Endothelial cell of umbilical vein (primary cell): Measurements from ENCODE around the gene SPEF2. TPM values are rescaled to one million over a fixed set of nuclear protein-coding genes. Genes with fewer than 3 reads are reported as not detected.

Source experiments
- BruUV-seq: library from RNA; stranded (reverse); fragments of 400-500 nt; replicated peaks from 2 replicates; lab custom pipeline; 2021; lab: Mats Ljungman, UMichigan
- CTCF ChIA-PET: fragments of 300-600, 350-600 bp; sonication (Branson Sonifier 250); formaldehyde crosslinking; loops from one replicate; lab custom pipeline; 2021; ENCODE audit warnings: antibody characterized with exemption, inconsistent platforms; lab: Charles Lee
- POLR2A ChIA-PET: fragments of 300-600, 350-600 bp; sonication (Branson Sonifier 250); formaldehyde crosslinking; loops from one replicate; lab custom pipeline; 2021; ENCODE audit warnings: antibody characterized with exemption, inconsistent platforms; lab: Charles Lee
- DNase-seq: peaks from one replicate; pipeline ENCODE4 v3.0.0-alpha.2; 2011; ENCODE audit warnings: low read depth, low spot score
- FAIRE-seq: peaks from 2 replicates; lab custom pipeline; 2011; peaks lifted over from hg19 to GRCh38; lab: Jason Lieb, UNC
- H2AFZ ChIP-seq: 2 replicates; pipeline ENCODE4 v1.6.0; 2012; ENCODE audit warnings: low read depth, low read length, control low read depth, inconsistent platforms
- H3K27ac ChIP-seq: 2 replicates; pipeline ENCODE4 v1.5.1; 2011; ENCODE audit warnings: low read depth, mild to moderate bottlenecking, control low read depth, low read length, moderate library complexity; ENCODE audit not compliant: insufficient read depth
- H3K27me3 ChIP-seq, 2 experiments: 2 replicates each; pipeline versions ENCODE4 v1.6.0 to v1.6.1; 2011; ENCODE audit warnings: low read length in 2 of 2, mixed read lengths in 1 of 2; ENCODE audit not compliant: control insufficient read depth in 2 of 2, insufficient read depth in 2 of 2
- H3K36me3 ChIP-seq, 2 experiments: 2 replicates in 1 of 2; 3 replicates in 1 of 2; pipeline ENCODE4 v1.5.1; 2011; ENCODE audit warnings: low read length in 2 of 2, mild to moderate bottlenecking in 1 of 2, moderate library complexity in 1 of 2; ENCODE audit not compliant: control insufficient read depth in 2 of 2, insufficient read depth in 2 of 2; ENCODE audit errors: extremely low read depth in 1 of 2
- H3K4me1 ChIP-seq: 3 replicates; pipeline ENCODE4 v1.5.1; 2011; ENCODE audit warnings: mild to moderate bottlenecking, low read length; ENCODE audit not compliant: control insufficient read depth, insufficient read depth; ENCODE audit errors: extremely low read depth
- H3K4me2 ChIP-seq: 2 replicates; pipeline ENCODE4 v1.6.1; 2011; ENCODE audit warnings: low read length, control low read depth, mixed read lengths; ENCODE audit not compliant: insufficient read depth
- H3K4me3 ChIP-seq, 3 experiments: fragments of 200-600 bp in 1 of 3; sonication (generic), shearing (Covaris generic) in 1 of 3; replicated peaks in 1 of 3; 2 replicates each; pipeline ENCODE4 v1.5.1; 2011 to 2016; ENCODE audit warnings: control low read depth in 3 of 3, low read length in 3 of 3, mild to moderate bottlenecking in 2 of 3, inconsistent platforms in 1 of 3, low read depth in 1 of 3, moderate library complexity in 1 of 3; ENCODE audit not compliant: insufficient read depth in 1 of 3
- H3K79me2 ChIP-seq: 2 replicates; pipeline ENCODE4 v1.6.0; 2012; ENCODE audit warnings: low read length, inconsistent platforms; ENCODE audit not compliant: control insufficient read depth, insufficient read depth
- H3K9ac ChIP-seq: replicated peaks from 2 replicates; pipeline ENCODE3; 2011; ENCODE audit warnings: low read length, control low read depth; ENCODE audit not compliant: insufficient read depth; ENCODE audit errors: extremely low read depth
- H3K9me1 ChIP-seq: replicated peaks from 3 replicates; pipeline ENCODE4 v1.6.0; 2011; ENCODE audit warnings: mild to moderate bottlenecking, low read length; ENCODE audit not compliant: control insufficient read depth, insufficient read depth; ENCODE audit errors: extremely low read depth
- H3K9me3 ChIP-seq: replicated peaks from 2 replicates; pipeline ENCODE4 v1.5.1; 2012; ENCODE audit warnings: low read length, inconsistent platforms; ENCODE audit not compliant: control insufficient read depth, insufficient read depth
- H4K20me1 ChIP-seq: replicated peaks from 2 replicates; pipeline ENCODE3; 2011; ENCODE audit warnings: mild to moderate bottlenecking, low read length; ENCODE audit not compliant: control insufficient read depth, insufficient read depth; ENCODE audit errors: extremely low read depth
- CTCF ChIP-seq, 2 donors: IDR thresholded peaks; 1 replicate in 1 of 2; 2 replicates in 1 of 2; pipeline ENCODE4 v1.5.1; 2011; ENCODE audit warnings: low read length in 2 of 2, mild to moderate bottlenecking in 2 of 2, moderate library complexity in 2 of 2, control low read depth in 1 of 2, inconsistent platforms in 1 of 2, low read depth in 1 of 2; ENCODE audit not compliant: insufficient read depth in 1 of 2; ENCODE audit errors: extremely low read depth in 1 of 2
- EZH2 ChIP-seq: IDR thresholded peaks from 2 replicates; pipeline ENCODE4 v1.6.1; 2012; ENCODE audit warnings: borderline replicate concordance, low read depth, mild to moderate bottlenecking, moderate library complexity, low read length, inconsistent platforms; ENCODE audit not compliant: severe bottlenecking
- FOS ChIP-seq: IDR thresholded peaks from 2 replicates; pipeline ENCODE4 v1.6.1; 2011; ENCODE audit warnings: mild to moderate bottlenecking, low read length, moderate library complexity, borderline replicate concordance; ENCODE audit not compliant: insufficient read depth
- GATA2 ChIP-seq: IDR thresholded peaks from 2 replicates; pipeline ENCODE4 v1.7.0; 2011; ENCODE audit warnings: low read depth, mild to moderate bottlenecking, moderate library complexity, mixed read lengths, low read length; ENCODE audit not compliant: insufficient read length, insufficient read depth
- JUN ChIP-seq: IDR thresholded peaks from 2 replicates; pipeline ENCODE4 v1.6.1; 2011; ENCODE audit warnings: borderline replicate concordance, low read depth; ENCODE audit not compliant: insufficient read length, insufficient read depth
- MAX ChIP-seq: IDR thresholded peaks from 2 replicates; pipeline ENCODE4 v1.6.1; 2011; ENCODE audit not compliant: insufficient read depth, insufficient read length
- MYC ChIP-seq: IDR thresholded peaks from one replicate; pipeline ENCODE4 v1.6.1; 2011; ENCODE audit warnings: mild to moderate bottlenecking, low read depth, low read length
- POLR2A ChIP-seq: IDR thresholded peaks from 2 replicates; pipeline ENCODE4 v1.6.1; 2012; ENCODE audit warnings: low read depth, mild to moderate bottlenecking, control low read depth, low read length
- POLR2AphosphoS5 ChIP-seq: IDR thresholded peaks from 2 replicates; pipeline ENCODE4 v1.6.1; 2012; ENCODE audit warnings: low read depth, mild to moderate bottlenecking, control low read depth, low read length, moderate library complexity; ENCODE audit not compliant: insufficient read depth
- dilution Hi-C: fragments of 300-500 bp; cut with MboI; formaldehyde crosslinking; loops from one replicate; pipeline ENCODE4 v1.15.0; 2019; ENCODE audit warnings: low sequenced_read_pairs; ENCODE audit not compliant: extremely low pct_ligation_motif_present
- intact Hi-C: fragments of 100-400 bp; cut with micrococcal nuclease; formaldehyde crosslinking; loops from one replicate; pipeline ENCODE4 v1.10.0; 2022
- polyA plus RNA-seq, 4 experiments: library from polyadenylated mRNA; depleted of rRNA in 3 of 4; stranded (reverse) in 3 of 4; unstranded in 1 of 4; fragments of >200 nt; gene quantifications; 2 replicates each; pipeline versions ENCODE4 v1.2.1 to v1.2.3, GENCODE V29; 2011 to 2012; ENCODE audit warnings: missing spikeins in 1 of 4
- total RNA-seq: library from RNA; stranded (reverse); gene quantifications from 2 replicates; pipeline ENCODE4 v1.2.3, GENCODE V29; 2021

Gene SPEF2
- total and polyA plus RNA-seq, 2 donors (not counting 3 experiments of a cell fraction or from before 2014, with no cell fraction given) = 0.28 to 0.73 TPM

- no peak overlapping the region for H3K4me3 ChIP-seq
- FAIRE-seq (no peak), DNase-seq (no peak)
- no peak overlapping the region for H3K27ac ChIP-seq
- H3K9me1 ChIP-seq = no peaks in the 10 kb centered on the region
- TF ChIP-seq EZH2 = no peak
- no peak for TF ChIP-seq FOS
- no peak for TF ChIP-seq MAX
- no peak for TF ChIP-seq CTCF (IDR thresholded peaks at IDR 0.05; ENCODE audit: extremely low read depth in 1 of 2, insufficient read depth in 1 of 2, low read depth in 1 of 2, low read length in 2 of 2)
- TF ChIP-seq MYC = no peak
- no peak for TF ChIP-seq GATA2
- TF ChIP-seq POLR2A = no peak
- no peak for TF ChIP-seq POLR2AphosphoS5
- no peak for TF ChIP-seq JUN
- no TSS peak for BruUV-seq
- no peaks in the 10 kb centered on the region for H3K79me2 ChIP-seq
- POLR2A ChIA-PET = no interaction called here
- dilution Hi-C loops = no loop called here
- H2AFZ ChIP-seq = no peak overlapping the region
- H3K4me1 ChIP-seq = no peaks in the 10 kb centered on the region
- no peaks in the 10 kb centered on the region for H3K27me3 ChIP-seq
- CTCF ChIA-PET = interaction anchor here (1.1 to 1.4 kb wide), 2 partner anchors 19 to 166 kb away, joined by 3 read pairs; no protein-coding TSS in a partner anchor
- no peaks in the 10 kb centered on the region for H3K36me3 ChIP-seq
- H3K4me2 ChIP-seq = no peak overlapping the region
- intact Hi-C loops = no loop called here
- H3K9me3 ChIP-seq = no peaks in the 10 kb centered on the region
- H4K20me1 ChIP-seq = no peaks in the 10 kb centered on the region
- H3K9ac ChIP-seq = no peak overlapping the region
These were observed 140.6 kb downstream of the SPEF2 start for GRCh38 chr5:35758151-35758724.
